ENCODE data around the gene AATF.

- TF ChIP-seq, protein P1, sequence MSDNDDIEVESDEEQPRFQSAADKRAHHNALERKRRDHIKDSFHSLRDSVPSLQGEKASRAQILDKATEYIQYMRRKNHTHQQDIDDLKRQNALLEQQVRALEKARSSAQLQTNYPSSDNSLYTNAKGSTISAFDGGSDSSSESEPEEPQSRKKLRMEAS (IDR thresholded peaks at IDR 0.05; ENCODE audit: low read depth, low read length) = no peak
- TF ChIP-seq CTCF (IDR thresholded peaks at IDR 0.05; ENCODE audit: low read depth, low read length) = no peak
- no peak for TF ChIP-seq POLR2A (IDR thresholded peaks at IDR 0.05; ENCODE audit: extremely low read depth, insufficient read length)
These were observed 70.5 kb downstream of the AATF start for GRCh38 chr17:37019117-37019740.

Measured in NB4 (cell line).